Fibroblast of lung (primary cell): ENCODE results near the gene RCAN1.
"Not testable (repeated sequence)": the region's sequence is repeated elsewhere in the genome, so short reads cannot be mapped to it uniquely, and the experiment has no call there.

Source experiments
- CTCF ChIP-seq, 2 donors: IDR thresholded peaks in 1 of 2; conservative IDR thresholded peaks in 1 of 2; 1 replicate in 1 of 2; 2 replicates in 1 of 2; pipeline ENCODE4 v1.5.1; 2011 to 2012; ENCODE audit warnings: low read length in 2 of 2, control low read depth in 1 of 2, inconsistent platforms in 1 of 2, low read depth in 1 of 2, mild to moderate bottlenecking in 1 of 2
- EZH2 ChIP-seq: IDR thresholded peaks from 2 replicates; pipeline ENCODE4 v1.5.1; 2012; ENCODE audit warnings: low read length, control low read depth, mild to moderate bottlenecking; ENCODE audit errors: missing control alignments

GRCh38 chr21:34607376-34607775, 7.5 kb downstream of the RCAN1 start:
- not testable (repeated sequence) for TF ChIP-seq CTCF (conservative IDR thresholded peaks at IDR 0.05 in 1 of 2, IDR thresholded peaks at IDR 0.05 in 1 of 2; ENCODE audit: low read depth in 1 of 2, low read length in 2 of 2); EZH2
